ENCODE measurements around the gene TIAM1.

GRCh38 chr21:31182231-31183140, 161.6 kb downstream of the TIAM1 start:
- no peak for TF ChIP-seq POLR2A (IDR thresholded peaks at IDR 0.05)
- TF ChIP-seq CTCF (IDR thresholded peaks at IDR 0.05): no peak
- no peak for TF ChIP-seq POLR2AphosphoS5 (IDR thresholded peaks at IDR 0.05)
- no peak for TF ChIP-seq EP300 (IDR thresholded peaks at IDR 0.05)
